ENCODE data around the gene PPP1CB. TPM values are rescaled to one million over a fixed set of nuclear protein-coding genes. Genes with fewer than 3 reads are reported as not detected.

Gene PPP1CB
- polyA plus RNA-seq, 1 of the 3 experiments (the other 2 are of a cell fraction): 24.7 TPM

DNA sequence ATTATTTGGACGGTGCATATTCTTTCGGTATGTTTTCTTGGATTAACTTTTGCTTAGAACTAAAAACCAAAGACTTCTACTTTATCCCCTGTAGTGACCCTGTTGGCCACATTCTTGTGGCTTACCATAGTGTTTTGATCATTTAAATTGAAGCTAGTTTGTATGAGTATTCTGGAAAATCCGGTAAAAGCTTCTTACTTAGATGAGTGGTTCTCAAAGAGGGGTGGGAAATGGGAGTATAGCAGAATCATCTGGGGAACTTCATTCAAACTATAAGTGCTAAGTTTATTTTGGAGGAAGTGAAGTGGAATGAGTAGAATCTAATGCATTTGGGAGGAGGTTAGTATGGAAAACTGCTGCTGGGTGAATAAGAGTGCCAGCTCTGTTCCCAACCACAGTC lies 3.8 kb downstream of the PPP1CB start:
- H3K9me2 ChIP-seq: no peaks in the 10 kb centered on the region
- H3K79me2 ChIP-seq (ENCODE audit: insufficient read depth): peaks cover 86% of the 10 kb centered on the region
- peaks cover 6 to 12% of the 10 kb centered on the region in 2 experiments for H3K36me3 ChIP-seq (replicated peaks in 1 of 2; ENCODE audit: control insufficient read depth in 1 of 2, insufficient read depth in 2 of 2, low read length in 1 of 2)
- WGBS (ENCODE audit: low lambda C conversion rate): 86% methylated on average over 3 of the region's 3 CpGs
- peak overlapping the region; percentile 27; the same call in 1 of the 2 replicates for H3K4me2 ChIP-seq
- 0 out of 4 replicates have a peak overlapping the region, but pooled peaks have one; percentile 0 to 1 for H3K27ac ChIP-seq (ENCODE audit: low read depth in 2 of 2, low read length in 1 of 2)
- no peak for DNase-seq
- no peak overlapping the region for H2AFZ ChIP-seq (ENCODE audit: low read depth)
- POLR2A ChIA-PET: interaction anchor here (0.6 kb wide), 1 partner anchor 328 kb away, joined by 3 read pairs; no protein-coding TSS in a partner anchor
- H3K9me3 ChIP-seq: no peaks in the 10 kb centered on the region
- peaks cover 66% of the 10 kb centered on the region for H4K20me1 ChIP-seq (ENCODE audit: insufficient read depth)
- no peak overlapping the region for H3K4me3 ChIP-seq (ENCODE audit: low read depth in 2 of 2, low read length in 1 of 2)
- CTCF ChIA-PET: interaction anchor here (0.9 to 8.8 kb wide), 9 partner anchors 11 to 1032 kb away, joined by 3 to 109 read pairs (median 5); no protein-coding TSS in a partner anchor
- H3K27me3 ChIP-seq (ENCODE audit: insufficient read depth): no peaks in the 10 kb centered on the region
- no peak overlapping the region for H3K9ac ChIP-seq
- peaks cover 15 to 22% of the 10 kb centered on the region in 2 experiments; a peak in 3 of 4 replicates for H3K4me1 ChIP-seq (ENCODE audit: control insufficient read depth in 1 of 2, insufficient read depth in 2 of 2, low read depth in 1 of 2, low read length in 1 of 2)
- H3F3A ChIP-seq (replicated peaks; ENCODE audit: insufficient read depth): no peaks in the 10 kb centered on the region
- TF ChIP-seq, protein P1, sequence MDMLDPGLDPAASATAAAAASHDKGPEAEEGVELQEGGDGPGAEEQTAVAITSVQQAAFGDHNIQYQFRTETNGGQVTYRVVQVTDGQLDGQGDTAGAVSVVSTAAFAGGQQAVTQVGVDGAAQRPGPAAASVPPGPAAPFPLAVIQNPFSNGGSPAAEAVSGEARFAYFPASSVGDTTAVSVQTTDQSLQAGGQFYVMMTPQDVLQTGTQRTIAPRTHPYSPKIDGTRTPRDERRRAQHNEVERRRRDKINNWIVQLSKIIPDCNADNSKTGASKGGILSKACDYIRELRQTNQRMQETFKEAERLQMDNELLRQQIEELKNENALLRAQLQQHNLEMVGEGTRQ (IDR thresholded peaks at IDR 0.05; ENCODE audit: borderline replicate concordance, low read depth, low read length): no peak
- TF ChIP-seq YY1 (IDR thresholded peaks at IDR 0.05; ENCODE audit: low read depth) (no peak), GATA2 (CRISPR knock-in tag; IDR thresholded peaks at IDR 0.05) (no peak), NRF1 (IDR thresholded peaks at IDR 0.05; ENCODE audit: low read depth, low read length) (no peak), GABPA (IDR thresholded peaks at IDR 0.05; ENCODE audit: low read depth) (no peak), NFIC (IDR thresholded peaks at IDR 0.05; ENCODE audit: borderline replicate concordance) (no peak), SIN3A (IDR thresholded peaks at IDR 0.05; ENCODE audit: borderline replicate concordance, low read depth, low read length) (no peak), MEF2A (IDR thresholded peaks at IDR 0.05; ENCODE audit: borderline replicate concordance, low read depth) (no peak), FOXJ3 (CRISPR knock-in tag; IDR thresholded peaks at IDR 0.05) (no peak)
- TF ChIP-seq, protein P2, sequence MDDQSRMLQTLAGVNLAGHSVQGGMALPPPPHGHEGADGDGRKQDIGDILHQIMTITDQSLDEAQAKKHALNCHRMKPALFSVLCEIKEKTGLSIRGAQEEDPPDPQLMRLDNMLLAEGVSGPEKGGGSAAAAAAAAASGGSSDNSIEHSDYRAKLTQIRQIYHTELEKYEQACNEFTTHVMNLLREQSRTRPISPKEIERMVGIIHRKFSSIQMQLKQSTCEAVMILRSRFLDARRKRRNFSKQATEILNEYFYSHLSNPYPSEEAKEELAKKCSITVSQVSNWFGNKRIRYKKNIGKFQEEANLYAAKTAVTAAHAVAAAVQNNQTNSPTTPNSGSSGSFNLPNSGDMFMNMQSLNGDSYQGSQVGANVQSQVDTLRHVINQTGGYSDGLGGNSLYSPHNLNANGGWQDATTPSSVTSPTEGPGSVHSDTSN (IDR thresholded peaks at IDR 0.05): no peak

DNA sequence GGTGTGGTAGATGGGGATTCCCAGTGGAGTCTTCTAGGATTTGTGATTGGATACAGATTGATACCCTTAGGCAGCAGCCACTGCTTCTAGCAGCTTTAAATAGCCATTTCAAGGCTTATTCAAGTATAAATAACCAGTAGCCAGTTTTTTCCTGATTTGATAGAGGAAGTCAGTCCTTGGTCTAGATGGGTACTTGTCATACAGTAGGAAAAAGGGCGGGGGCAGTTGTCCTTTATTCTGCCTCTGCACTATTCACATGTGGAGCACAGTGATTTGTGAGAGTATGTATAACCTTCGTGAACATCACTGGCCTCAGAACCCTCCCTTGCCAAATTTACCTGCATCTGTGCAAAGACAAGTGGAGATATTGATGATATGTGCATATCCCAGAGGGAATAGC lies 6.8 kb downstream of the PPP1CB start:
- no peaks in the 10 kb centered on the region for H3K9me2 ChIP-seq
- H3K9me3 ChIP-seq: no peaks in the 10 kb centered on the region
- no peak for DNase-seq
- H3K4me2 ChIP-seq: no peak overlapping the region
- no peak overlapping the region for H3K9ac ChIP-seq
- WGBS (ENCODE audit: low lambda C conversion rate): 92% methylated on average over 2 of the region's 2 CpGs
- no peak overlapping the region; a peak in 1 of 4 replicates for H3K27ac ChIP-seq (ENCODE audit: low read depth in 2 of 2, low read length in 1 of 2)
- peaks cover 15 to 22% of the 10 kb centered on the region in 2 experiments; a peak in 3 of 4 replicates for H3K4me1 ChIP-seq (ENCODE audit: control insufficient read depth in 1 of 2, insufficient read depth in 2 of 2, low read depth in 1 of 2, low read length in 1 of 2)
- no peaks in the 10 kb centered on the region for H3K27me3 ChIP-seq (ENCODE audit: insufficient read depth)
- peaks cover 100% of the 10 kb centered on the region for H3K79me2 ChIP-seq (ENCODE audit: insufficient read depth)
- H2AFZ ChIP-seq (ENCODE audit: low read depth): no peak overlapping the region
- H4K20me1 ChIP-seq (ENCODE audit: insufficient read depth): peaks cover 95% of the 10 kb centered on the region
- TF ChIP-seq RFX5 (IDR thresholded peaks at IDR 0.05; ENCODE audit: low read length) (no peak), SMC3 (IDR thresholded peaks at IDR 0.05; ENCODE audit: low read depth, low read length) (no peak)
- TF ChIP-seq, protein P3, sequence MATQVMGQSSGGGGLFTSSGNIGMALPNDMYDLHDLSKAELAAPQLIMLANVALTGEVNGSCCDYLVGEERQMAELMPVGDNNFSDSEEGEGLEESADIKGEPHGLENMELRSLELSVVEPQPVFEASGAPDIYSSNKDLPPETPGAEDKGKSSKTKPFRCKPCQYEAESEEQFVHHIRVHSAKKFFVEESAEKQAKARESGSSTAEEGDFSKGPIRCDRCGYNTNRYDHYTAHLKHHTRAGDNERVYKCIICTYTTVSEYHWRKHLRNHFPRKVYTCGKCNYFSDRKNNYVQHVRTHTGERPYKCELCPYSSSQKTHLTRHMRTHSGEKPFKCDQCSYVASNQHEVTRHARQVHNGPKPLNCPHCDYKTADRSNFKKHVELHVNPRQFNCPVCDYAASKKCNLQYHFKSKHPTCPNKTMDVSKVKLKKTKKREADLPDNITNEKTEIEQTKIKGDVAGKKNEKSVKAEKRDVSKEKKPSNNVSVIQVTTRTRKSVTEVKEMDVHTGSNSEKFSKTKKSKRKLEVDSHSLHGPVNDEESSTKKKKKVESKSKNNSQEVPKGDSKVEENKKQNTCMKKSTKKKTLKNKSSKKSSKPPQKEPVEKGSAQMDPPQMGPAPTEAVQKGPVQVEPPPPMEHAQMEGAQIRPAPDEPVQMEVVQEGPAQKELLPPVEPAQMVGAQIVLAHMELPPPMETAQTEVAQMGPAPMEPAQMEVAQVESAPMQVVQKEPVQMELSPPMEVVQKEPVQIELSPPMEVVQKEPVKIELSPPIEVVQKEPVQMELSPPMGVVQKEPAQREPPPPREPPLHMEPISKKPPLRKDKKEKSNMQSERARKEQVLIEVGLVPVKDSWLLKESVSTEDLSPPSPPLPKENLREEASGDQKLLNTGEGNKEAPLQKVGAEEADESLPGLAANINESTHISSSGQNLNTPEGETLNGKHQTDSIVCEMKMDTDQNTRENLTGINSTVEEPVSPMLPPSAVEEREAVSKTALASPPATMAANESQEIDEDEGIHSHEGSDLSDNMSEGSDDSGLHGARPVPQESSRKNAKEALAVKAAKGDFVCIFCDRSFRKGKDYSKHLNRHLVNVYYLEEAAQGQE (IDR thresholded peaks at IDR 0.05; ENCODE audit: low read depth, low read length): no peak
- TF ChIP-seq, protein P2 (IDR thresholded peaks at IDR 0.05): no peak
- POLR2A ChIA-PET: no interaction called here
- H3K36me3 ChIP-seq (replicated peaks in 1 of 2; ENCODE audit: control insufficient read depth in 1 of 2, insufficient read depth in 2 of 2, low read length in 1 of 2): peaks cover 17 to 20% of the 10 kb centered on the region in 2 experiments
- no peaks in the 10 kb centered on the region for H3F3A ChIP-seq (replicated peaks; ENCODE audit: insufficient read depth)
- no peak overlapping the region for H3K4me3 ChIP-seq (ENCODE audit: low read depth in 2 of 2, low read length in 1 of 2)
- CTCF ChIA-PET: interaction anchor here (1.0 to 8.8 kb wide), 4 partner anchors 10 to 200 kb away, joined by 3 to 109 read pairs (median 18); no protein-coding TSS in a partner anchor

All from SK-N-SH (cell line).